Fibroblast of villous mesenchyme (primary cell): ENCODE data around the gene STUB1. TPM values are rescaled to one million over a fixed set of nuclear protein-coding genes. Genes with fewer than 3 reads are reported as not detected.

Source experiments
- DNase-seq: peaks from one replicate; pipeline ENCODE4 v3.0.0-alpha.2; 2010; ENCODE audit warnings: low read depth
- H3K4me3 ChIP-seq: 2 replicates; pipeline ENCODE4 v1.5.1; 2011; ENCODE audit warnings: low read depth, mild to moderate bottlenecking, low read length
- CTCF ChIP-seq: IDR thresholded peaks from 2 replicates; pipeline ENCODE4 v1.5.1; 2012; ENCODE audit warnings: low read depth, mild to moderate bottlenecking, low read length; ENCODE audit not compliant: insufficient read depth
- total RNA-seq: library from RNA; depleted of rRNA; stranded (reverse); fragments of >200 nt; gene quantifications from 2 replicates; pipeline ENCODE4 v1.2.3, GENCODE V29; 2012

Gene STUB1
- total RNA-seq, 1 donor = 100 TPM

GRCh38 chr16:725463-726187 lies 45.4 kb downstream of the STUB1 start:
- no peak for DNase-seq
- H3K4me3 ChIP-seq = no peak overlapping the region
- TF ChIP-seq CTCF = no peak

- DNase-seq = no peak
- no peak for TF ChIP-seq CTCF
- no peak overlapping the region for H3K4me3 ChIP-seq
Observed at GRCh38 chr16:726188-726437, 45.9 kb downstream of the STUB1 start.

- TF ChIP-seq CTCF = no peak
- peak; percentile 48 for DNase-seq
- peak within 1 kb of the TSS; percentile 76 for H3K4me3 ChIP-seq
Observed at GRCh38 chr16:726438-727290, 46.5 kb downstream of the STUB1 start, which contains the start of the genes CCDC78 and HAGHL. Gene CCDC78 (minus strand): TSS chr16:726443. CDS start chr16:726367, 76 bp downstream. Gene HAGHL (plus strand): TSS chr16:727106. CDS start chr16:727510, 404 bp downstream.

GRCh38 chr16:727291-727977 lies 47.2 kb downstream of the STUB1 start:
- no peak for TF ChIP-seq CTCF
- H3K4me3 ChIP-seq = peak overlapping the region; percentile 76
- no peak for DNase-seq

- DNase-seq = peak; percentile 79
- peak overlapping the region; percentile 76 for H3K4me3 ChIP-seq
- TF ChIP-seq CTCF = no peak
Observed at GRCh38 chr16:728131-728889, 48.1 kb downstream of the STUB1 start.
